Measurements from ENCODE around the gene NKAIN4.
"Not testable (repeated sequence)": the region's sequence is repeated elsewhere in the genome, so short reads cannot be mapped to it uniquely, and the experiment has no call there.

Gene NKAIN4

DNA sequence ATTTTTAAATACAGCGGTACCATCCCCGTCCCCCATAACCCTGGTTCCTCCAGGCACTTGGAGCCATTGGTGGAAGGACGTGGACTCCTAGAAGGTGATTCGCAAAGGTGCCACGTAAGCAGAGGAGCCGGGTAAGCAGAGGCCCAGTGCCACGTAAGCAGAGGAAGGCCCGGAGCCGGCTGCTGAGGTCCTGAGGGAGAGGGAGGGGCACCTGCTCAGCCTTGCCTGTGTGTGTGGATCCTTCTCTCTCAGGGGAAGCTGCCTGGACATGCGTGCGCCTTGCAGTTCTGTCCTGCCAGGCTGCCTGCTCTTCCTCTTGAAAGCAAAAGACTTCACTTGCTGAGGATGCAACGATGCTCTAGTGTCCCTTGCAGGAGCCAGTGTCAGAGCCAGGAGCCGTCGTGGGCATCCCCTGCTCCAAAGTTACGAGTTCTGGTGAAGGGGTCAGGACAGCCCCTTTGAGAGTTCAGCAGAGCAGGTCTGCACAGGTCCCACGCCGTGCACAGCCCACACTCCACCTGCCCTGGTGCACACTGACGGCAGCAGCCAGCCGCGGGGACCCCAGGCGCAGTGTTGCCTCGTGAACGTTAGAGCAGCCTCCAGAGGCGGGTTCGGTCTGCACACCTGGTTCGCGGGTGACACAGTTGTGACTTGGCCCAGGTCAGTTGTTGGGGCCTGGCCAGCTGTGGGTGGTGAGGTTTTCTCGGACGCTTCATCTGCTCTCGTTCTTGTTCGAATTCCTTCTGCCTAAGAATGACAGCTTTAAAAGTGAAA, 1.9 kb upstream of the NKAIN4 start:
- DNase-seq: no peak

DNA sequence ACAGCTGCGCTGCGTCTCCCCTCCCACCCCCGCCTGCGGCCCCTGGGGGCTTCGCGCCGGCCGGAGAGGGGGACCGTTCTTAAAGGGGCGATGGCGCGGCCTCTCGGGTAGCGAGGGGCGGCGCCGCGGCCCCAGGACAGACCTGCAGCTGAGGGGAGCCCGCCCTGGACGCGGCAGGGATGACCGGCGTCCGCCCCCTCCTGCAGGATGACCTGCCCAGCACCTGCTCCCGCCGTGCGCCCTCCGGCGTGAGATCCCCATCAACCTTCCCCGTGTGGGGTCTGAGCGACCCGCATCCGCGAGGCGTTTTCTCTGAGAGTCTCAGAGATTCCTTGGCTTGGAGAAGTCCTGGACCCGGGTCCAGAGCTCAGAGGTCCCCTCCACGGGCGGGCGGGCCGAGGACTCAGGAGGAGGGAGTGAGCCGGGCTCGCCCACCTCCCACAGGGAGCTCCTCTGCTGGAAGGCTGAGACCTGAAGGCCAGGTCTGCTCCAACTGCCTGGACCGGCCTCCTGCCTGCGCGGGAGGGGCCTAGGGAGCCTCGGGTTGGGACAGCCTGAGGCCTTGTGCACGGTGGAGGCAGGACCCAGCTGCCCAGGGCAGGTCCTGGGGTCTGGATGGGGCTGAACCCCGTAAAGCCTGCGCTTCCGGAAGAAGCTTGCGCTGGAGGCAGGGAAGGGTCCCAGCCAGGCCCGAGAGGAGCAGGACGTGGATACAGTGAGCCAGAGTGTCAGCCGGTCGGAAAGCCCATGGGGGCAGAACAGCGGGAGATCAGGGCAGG, 532 bp upstream of the NKAIN4 start:
- DNase-seq: no peak

DNA sequence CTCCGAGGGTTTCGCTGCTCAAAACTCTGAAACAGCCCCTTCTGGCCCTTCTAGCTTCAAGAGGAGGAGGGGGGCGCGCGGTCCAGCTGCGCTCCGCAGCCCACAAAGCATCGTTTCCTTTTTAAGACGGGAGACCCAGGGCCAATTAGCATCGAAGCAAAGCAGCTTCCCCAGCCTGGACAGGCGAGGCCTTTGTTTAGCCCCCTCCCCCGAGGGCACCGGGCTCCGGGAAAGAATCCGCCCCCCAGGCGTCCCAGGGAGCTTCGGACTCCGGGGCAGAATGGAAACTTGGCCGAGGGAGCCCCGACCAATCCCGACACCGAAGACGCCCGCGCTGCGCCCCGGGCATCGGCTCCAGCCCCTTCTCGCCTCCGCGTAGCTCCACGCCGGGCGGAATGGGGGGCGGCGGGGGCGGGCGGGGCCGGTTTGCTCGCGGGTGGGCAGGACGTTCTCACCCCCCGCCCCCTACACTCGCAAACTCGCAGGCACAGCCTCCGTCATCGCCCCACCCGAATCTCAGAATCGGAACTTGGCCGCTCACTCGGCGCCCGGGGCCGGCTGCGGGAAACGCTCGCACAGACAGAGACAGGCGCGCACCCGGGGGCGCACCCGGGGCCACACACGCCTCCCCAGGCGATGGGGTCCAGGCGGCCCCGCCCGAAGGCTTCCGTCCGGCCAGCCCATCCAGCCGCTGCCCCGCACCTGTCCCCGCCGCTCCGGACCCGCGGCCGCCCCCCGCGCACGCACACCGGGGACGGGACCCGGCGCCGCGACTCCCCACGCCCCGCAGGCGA, 628 bp downstream of the NKAIN4 start:
- no peak for DNase-seq

DNA sequence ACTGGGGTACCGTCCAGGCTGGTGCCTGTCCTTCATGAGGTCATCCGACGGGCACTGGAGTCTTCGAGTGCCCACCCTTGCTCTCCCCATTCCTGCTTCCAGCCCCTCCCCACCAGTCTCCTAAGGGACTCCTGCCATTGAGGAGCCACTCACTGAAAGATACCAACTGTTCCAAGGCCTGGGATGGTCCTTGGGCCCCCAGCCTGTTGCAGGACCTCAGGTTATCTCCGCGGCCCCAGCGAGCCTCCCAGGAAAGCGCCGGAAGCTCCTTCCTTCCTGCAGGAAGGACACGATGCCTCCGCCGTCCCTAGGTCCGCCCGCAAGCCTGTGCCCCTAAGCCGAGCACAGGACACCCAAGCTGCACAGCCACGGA, 1.2 kb downstream of the NKAIN4 start:
- DNase-seq: no peak

DNA sequence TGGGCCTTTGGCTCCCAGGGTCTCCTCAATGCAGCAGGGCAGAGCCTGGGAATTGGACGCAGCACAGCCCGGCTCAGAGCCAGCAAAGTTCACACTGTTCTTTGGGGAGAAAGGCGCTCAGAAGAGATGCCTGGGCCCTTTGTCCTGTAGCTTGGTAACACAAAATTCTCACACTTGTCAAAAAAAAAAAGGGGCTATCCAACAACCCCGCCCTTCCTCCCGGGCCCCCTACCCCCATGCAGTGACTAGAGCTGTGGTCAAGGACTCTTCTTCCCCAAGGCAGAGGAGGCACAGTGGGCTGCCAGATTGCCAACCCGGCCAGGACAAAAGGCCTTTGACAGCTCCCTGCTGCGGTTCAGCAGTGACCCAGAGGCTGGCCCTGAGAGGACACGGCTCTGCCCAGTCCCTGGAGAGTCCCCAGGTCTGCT, 2.0 kb downstream of the NKAIN4 start:
- no peak for DNase-seq

DNA sequence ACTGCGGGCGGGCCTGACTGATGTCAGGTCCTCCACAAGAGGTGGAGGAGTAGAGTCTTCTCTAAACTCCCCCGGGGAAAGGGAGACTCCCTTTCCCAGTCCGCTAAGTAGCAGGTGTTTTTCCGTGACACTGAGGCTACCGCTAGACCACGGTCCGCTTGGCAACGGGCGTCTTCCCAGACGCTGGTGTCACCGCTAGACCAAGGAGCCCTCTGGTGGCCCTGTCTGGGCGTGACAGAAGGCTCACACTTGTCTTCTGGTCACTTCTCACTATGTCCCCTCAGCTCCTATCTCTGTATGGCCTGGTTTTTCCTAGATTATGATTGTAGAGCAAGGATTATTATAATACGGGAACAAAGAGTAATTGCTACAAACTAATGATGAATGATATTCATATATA, 2.9 kb downstream of the NKAIN4 start:
- not testable (repeated sequence) for DNase-seq

DNA sequence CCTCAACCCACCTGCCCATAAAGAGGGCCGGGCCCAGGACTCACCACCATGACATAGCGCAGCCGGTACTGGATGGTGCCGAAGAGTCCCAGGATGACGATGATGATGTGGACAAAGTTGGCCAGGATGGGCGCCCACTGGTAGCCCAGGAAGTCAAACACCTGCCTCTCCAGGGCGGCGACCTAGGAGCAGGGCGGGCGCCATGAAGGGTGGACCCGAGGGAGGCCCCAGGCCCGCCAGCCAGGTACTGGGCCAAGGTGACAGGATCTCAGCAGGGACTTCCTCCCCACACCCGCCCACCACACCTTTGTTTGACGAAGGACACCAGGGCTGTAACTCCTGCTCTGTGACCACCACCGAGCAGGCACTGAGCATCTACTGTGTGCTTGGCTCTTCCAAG, 4.4 kb downstream of the NKAIN4 start:
- no peak for DNase-seq

DNA sequence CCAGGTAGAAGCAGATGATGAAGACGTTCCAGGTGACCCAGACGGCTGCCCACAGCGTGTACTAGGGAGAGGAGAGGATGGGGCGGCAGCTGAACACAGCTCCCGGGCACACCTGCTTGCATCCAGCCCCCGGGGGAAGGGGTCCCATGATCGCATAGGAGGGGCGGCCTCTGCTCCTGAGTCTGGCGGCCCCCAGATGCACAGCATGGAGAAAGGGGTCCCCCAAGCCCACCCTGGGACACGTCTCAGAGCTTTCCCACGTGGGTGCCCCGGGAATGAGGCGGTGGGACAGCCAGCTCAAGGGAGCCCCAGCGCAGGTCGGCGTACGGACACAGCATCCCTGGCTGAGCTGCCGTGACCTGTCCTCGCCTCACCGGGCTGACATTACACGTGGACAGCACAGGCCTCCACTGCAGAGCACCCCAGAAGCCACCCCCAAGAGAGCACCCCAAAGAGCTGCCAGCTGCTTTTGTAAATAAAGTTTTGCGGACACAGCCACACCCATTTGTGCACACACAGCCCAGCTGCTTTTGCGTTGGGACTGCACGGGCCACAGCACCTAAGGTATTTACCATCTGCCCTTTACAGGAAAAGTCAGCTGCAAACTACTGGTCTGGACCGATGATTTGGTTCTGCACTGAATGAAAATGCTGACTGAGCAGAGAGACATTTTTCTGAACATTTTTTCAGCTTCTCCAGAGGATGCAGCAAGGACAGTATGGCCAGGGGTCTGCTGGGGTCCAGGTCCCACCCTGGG, 5.2 kb downstream of the NKAIN4 start:
- DNase-seq: no peak

DNA sequence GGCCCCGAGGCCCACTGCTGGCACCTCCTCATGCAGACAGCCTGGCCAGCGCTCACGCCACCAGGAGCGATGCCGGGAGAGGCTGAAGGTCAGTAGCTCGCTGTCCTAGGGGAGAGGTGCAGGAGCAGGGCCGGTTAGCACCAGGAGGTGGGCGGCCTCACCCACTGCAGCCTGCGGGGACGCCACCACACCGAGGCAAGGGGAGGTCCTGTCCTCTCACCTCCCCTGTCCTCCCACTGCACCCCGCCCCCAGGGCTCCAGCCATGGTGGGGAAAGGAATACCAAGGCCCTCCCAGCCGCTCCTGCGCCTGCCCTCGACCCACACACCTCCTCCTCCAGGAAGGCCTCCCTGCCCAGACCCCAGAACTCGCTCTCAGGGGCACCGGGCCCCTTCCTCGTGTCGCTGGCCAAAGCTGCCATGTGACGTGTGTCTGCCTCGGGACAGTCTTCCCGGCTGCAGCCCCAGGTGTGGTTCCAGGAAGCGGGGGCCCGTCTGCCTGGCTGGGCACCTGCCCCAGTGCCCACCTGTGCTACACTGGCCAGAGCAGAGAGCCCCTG, 6.5 kb downstream of the NKAIN4 start:
- DNase-seq: no peak

DNA sequence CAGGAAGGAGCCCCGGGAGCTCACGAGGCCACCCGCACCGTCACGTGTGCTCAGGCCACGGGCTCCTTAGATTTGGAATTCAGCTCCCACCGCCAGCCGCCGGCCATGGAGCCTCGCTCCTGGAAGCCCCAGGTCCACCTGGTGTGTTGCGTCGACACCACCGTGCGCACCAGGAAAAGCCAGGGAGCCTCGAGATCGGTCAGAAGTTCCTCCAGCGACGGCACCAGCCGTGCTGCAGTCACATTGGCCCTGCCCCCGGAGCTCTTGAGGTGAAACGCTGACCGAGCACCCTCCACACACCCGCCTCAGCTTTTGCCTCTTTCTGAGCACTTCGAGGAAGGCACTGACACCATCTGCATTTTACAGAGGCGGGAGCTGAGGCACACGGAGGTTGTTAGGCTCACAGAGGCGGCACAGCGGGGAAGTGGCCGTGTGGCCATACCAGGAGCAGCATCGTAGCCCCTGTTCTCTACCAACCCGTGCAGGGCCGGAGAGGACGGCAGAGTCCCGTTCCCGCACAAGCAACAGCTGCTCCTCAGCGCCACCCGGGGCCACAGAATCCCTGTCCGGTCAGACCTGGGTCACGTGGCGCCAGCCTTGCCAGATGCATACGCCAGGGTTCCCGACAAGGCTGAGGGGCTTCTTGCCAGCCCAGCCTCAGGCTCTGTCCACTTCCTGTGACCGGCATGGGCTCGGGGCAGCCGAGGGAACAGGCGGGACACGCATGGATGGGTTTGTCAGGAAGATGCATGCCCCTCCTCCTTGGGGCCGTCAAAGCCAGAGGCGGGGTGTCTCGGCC, 7.6 kb downstream of the NKAIN4 start:
- no peak for DNase-seq

DNA sequence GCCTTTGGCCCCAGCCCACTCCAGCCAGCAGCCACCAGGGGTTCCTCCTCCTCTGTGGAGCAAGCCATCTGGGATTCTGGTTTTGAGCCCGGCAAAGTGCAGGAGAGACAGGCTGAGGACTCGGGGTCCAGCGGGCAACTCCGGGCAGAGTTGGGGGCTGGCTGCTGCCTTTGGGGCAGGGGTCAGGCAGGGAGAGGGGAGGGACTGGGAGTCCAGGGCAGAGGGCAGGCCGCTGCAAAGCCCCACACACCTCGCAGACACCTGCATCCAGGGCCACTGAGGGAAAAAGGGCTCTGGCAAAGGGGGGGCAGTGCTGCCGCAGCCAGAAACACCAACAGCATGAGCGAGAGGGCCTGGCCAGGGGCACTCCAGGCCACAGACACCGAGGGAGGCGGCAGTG, 9.8 kb downstream of the NKAIN4 start:
- no peak for DNase-seq

DNA sequence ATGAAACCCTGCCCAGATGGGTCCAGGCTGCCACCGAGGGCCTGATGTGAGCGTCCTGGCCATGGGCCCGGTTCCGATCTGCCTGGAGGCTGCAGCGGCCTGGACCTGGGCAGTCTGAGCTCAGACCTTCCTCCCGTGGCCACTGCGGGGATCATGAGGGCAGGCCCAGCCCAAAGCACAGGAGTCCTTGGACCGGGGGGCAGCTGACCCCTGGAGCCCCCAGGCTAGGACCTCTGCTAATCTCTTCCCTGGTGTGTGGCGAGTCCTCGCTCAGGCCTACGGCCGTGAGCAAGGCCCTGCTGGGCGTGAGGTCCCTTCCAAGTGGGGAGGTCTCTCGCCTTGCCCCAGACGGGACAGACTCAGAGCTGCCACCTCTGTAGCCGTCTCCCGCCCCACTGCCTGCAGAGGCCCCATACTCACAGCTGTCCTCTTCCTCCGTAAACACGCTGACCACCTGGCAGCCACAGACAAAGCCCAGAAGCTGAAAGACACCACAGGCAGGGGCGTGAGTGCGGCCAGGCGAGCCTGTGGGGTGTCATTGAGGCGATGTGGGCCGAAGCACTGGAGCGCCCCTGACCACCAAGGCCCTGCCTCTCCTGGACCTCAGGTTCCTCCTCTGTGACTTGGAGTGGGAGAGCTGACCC, 10.5 kb downstream of the NKAIN4 start:
- DNase-seq: no peak

DNA sequence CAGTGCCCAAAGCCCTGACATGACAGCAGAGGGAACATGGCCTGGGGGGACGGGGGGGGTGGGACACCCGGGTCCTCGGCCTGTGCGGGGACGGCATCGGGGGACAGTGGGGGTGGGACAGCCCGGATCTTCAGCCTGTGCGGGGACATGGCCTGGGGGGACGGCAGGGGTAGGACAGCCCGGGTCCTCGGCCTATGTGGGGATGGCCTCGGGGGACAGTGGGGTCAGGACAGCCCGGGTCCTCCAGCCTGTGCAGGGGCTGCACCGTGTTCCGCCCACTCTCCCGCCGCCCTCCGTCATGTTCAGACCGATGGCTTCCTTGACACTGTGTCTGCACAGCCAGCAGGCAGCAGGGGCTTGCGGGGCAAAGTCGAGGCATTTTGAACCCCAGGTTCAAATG, 11.5 kb downstream of the NKAIN4 start:
- DNase-seq: no peak

DNA sequence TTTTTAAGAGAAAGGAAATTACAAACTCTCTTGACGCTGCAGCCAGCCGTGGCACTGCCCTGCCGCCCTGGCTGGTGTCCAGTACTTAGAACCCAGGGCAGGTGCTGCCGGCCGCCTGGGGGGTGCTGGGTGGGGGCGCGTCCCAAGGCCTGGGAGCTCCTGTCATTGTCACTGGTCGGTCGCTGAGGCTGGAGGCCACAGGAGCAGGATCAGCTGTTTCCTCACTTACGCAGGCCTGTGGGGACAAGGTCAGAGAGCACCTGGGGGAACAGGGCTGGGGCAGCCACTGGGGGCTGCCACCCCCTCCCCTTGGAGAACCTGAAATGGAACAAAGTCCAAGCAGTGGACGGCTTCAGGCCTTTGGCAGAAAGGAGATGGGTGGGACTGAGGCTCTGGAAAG, 13.0 kb downstream of the NKAIN4 start:
- DNase-seq: no peak

DNA sequence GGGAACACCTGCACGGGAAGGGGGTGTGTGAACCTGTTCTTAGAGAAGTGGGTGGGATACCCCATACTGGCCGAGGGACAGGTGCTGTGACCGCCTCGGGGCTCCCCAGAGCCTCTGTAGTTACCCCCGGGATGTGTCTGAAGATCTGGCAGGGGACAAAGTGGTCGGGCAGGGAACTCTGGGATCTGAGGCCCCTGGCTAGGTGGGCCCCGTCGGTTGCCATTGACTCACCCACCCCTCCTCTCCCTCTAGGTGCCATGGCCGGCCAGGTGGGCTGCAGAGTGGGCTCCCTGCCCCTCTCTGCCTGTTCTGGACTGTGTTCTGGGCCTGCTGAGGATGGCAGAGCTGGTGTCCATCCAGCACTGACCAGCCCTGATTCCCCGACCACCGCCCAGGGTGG, 14.3 kb downstream of the NKAIN4 start:
- no peak for DNase-seq

DNA sequence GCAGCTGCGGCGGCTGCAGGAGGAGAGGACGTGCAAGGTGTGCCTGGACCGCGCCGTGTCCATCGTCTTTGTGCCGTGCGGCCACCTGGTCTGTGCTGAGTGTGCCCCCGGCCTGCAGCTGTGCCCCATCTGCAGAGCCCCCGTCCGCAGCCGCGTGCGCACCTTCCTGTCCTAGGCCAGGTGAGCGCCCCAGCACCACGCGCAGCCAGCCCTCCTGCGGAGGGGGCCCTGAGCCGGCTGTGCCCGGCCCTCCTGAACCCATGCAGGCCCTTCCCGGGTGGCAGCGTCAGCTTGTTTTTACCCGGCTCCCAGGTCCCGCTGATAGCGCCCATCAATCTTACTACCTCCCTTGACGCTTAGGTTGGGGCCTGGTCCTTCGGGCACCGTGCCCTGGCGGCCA, 14.8 kb downstream of the NKAIN4 start:
- DNase-seq: no peak

DNA sequence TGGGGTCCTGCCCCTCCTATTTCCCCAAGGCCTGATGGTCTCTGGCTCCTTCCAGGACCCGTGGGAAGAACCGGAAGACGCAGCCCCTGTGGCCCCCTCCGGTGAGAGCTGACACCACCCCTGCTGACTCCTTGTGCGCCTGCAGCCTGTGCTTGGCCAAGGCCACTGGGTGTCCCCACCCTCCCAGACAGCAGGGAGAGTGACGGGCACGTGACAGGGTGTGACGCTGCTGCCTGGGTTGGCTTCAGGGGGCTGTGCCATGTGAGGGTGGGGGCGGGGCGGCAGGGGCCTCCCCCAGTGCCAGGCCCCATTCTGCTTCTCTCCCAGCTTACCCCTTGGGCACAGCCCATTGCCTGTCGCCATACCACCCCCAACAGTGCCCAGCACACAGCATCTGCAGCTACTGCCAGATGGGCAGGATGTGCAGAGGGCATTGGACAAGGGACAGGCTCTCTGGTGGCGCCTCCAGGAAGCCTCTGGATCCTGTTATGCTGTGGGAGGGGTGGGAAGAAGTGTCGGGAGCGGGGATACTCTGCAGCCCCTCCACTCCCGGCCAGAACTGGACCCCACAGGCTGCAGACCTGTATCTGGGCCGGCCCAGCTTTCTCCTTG, 15.6 kb downstream of the NKAIN4 start:
- no peak for DNase-seq

DNA sequence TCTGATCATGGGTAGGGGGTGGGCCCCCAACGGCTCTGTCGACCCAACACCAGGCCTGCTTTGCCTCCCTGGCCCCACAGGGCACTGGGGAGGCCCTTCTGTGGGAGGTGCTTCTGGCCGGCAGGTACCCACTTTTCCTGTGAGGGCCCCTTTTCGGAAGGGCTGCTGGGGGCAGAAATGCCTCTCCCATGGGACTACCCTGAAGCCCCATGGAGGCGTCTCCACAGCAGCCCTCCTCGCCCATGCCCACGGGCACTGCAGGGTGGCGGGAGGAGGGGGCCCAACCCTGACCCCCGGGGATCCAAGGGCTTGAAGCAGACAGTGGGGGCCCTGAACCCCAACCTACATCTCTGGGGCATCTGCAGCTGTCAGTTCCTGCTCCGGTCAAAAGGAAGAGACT, 16.2 kb downstream of the NKAIN4 start:
- no peak for DNase-seq

DNA sequence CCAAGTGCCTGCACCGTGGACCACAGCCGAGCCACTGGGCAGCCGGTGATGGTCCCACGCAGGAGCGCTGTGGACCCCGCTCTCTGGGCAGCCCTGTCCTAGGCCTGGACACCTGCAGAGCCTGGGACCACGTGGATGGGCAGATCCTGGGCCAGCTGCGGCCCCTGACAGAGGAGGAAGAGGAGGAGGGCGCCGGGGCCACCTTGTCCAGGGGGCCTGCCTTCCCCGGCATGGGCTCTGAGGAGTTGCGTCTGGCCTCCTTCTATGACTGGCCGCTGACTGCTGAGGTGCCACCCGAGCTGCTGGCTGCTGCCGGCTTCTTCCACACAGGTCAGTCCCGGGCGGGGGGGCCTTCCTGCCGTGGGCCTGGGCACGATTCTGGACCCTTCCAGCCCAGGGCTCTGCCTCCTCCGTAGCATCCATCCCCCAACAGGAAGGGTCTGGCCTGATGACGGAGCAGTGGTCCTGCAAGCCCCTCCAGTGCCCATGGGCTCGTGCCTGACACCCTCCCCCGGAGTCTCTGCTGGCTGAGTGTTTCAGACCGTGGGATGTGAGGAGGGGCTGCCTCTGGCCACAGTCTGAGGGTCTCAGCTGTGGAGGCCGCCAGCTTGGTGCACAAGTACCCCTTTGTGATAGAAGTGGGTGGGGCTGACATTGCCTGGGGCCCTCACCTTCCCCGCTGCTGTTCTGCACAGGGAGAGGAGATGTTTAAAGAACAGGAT, 18.0 kb downstream of the NKAIN4 start:
- no peak for DNase-seq

DNA sequence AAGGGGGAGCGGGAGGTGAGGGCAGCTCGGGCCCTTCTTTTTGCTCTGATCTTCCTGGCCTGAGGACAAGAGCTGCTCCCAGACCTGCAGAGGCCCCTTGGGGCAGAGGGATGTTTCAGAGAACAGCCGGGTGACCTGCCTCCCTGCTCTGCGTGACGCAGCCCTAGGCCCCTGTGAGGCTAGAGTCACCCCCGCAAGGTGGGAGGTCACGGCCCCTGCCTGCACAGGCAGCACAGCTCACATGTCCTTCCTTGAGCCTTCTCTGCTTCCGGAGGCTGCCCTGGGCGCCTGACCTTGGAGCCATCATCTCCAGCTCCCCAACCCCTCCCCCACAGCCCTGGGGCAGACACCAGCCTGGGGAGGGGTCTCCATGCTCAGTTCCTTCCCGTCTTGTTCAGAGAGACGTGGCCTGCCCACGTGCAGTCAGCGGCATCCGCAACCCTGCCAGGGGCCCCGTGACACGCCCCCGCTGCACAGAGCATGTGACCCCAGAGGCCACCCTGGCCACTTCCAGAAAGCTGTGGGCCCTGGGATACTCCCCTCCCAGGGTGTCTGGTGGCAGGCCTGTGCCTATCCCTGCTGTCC, 18.8 kb downstream of the NKAIN4 start, which contains the start of gene BIRC7:
BIRC7 (plus strand) TSS at position 507 of the 585 bp plus-strand sequence. CDS start 192 bp downstream, outside the sequence.
- DNase-seq: no peak

Measured in AML-193 (cell line).